ENCODE data around the gene CLEC2D. TPM values are rescaled to one million over a fixed set of nuclear protein-coding genes. Genes with fewer than 3 reads are reported as not detected.

The CLEC2D gene
- total and polyA plus RNA-seq, 10 of the 15 experiments (the other 5 are each of a cell fraction or from before 2014, with no cell fraction given) = 4.6 to 29.8 (median 16.0) TPM

GRCh38 chr12:9699898-9700605 lies 30.5 kb downstream of the CLEC2D start:
- TF ChIP-seq POLR2AphosphoS2 (IDR thresholded peaks at IDR 0.05; ENCODE audit: low read depth, low read length) (peak; percentile 9; the same call in 1 of the 2 replicates), SREBF2 (IDR thresholded peaks at IDR 0.05; ENCODE audit: low read length) (no peak), NFIC (IDR thresholded peaks at IDR 0.05; ENCODE audit: low read depth, low read length) (peak; percentile 22; the same call in 1 of the 2 replicates), EGR1 (IDR thresholded peaks at IDR 0.05; ENCODE audit: borderline replicate concordance in 1 of 2, low read depth in 2 of 2, low read length in 2 of 2) (no peak)
- ChIA-PET SMC1A (ENCODE audit: uncharacterized antibody, unreplicated experiment) (interaction anchor here (0.7 to 1.9 kb wide), 3 partner anchors 8 to 19 kb away, joined by 3 to 6 read pairs (median 6); no protein-coding TSS in a partner anchor), POLR2A (interaction anchor here (0.6 to 0.9 kb wide), 2 partner anchors 17 to 24 kb away, joined by 3 read pairs; no protein-coding TSS in a partner anchor), RAD21 (ENCODE audit: unreplicated experiment) (interaction anchor here (0.7 to 1.5 kb wide), 2 partner anchors 11 to 31 kb away, joined by 4 read pairs; partner anchors contain the start of gene CLEC2D), CTCF (interaction anchor here (1.1 to 1.8 kb wide), 4 partner anchors 9 to 369 kb away, joined by 3 to 12 read pairs (median 3); no protein-coding TSS in a partner anchor)
- H3K27ac ChIP-seq (ENCODE audit: control insufficient read depth, insufficient read depth) = no peak overlapping the region; the same call in 1 of the 2 replicates
- peaks cover 0 to 2% of the 10 kb centered on the region in 2 experiments; a peak in 2 of 4 replicates for H3K36me3 ChIP-seq (ENCODE audit: control insufficient read depth in 2 of 2, insufficient read depth in 2 of 2, low read length in 1 of 2)
- no peak for ATAC-seq
- 94% methylated on average over 2 of the region's 2 CpGs for WGBS (ENCODE audit: insufficient coverage, insufficient replicate concordance, low lambda C conversion rate, missing lambda C conversion rate)
- no peak overlapping the region for H3K4me2 ChIP-seq (ENCODE audit: control insufficient read depth, insufficient read depth)
- no peak overlapping the region for H3K4me3 ChIP-seq
- no peak overlapping the region for H3K9ac ChIP-seq (ENCODE audit: control insufficient read depth, insufficient read depth, low read length)
- no peaks in the 10 kb centered on the region for H3K79me2 ChIP-seq (ENCODE audit: control insufficient read depth, insufficient read depth, low read length)
- in situ Hi-C loops (cut with MboI) = no loop called here
- no peak for DNase-seq (ENCODE audit: low read depth, low spot score)
- H2AFZ ChIP-seq (ENCODE audit: control insufficient read depth, low read depth, low read length) = no peak overlapping the region
- H3K27me3 ChIP-seq (replicated peaks in 1 of 2; ENCODE audit: control insufficient read depth in 2 of 2, insufficient read depth in 2 of 2, low read length in 1 of 2) = peaks cover 0 to 2% of the 10 kb centered on the region in 2 experiments; a peak in 1 of 4 replicates
- intact Hi-C loops (cut with micrococcal nuclease; ENCODE audit: unreplicated experiment) = no loop called here
- no peak for FAIRE-seq
- BruUV-seq (replicated peaks) = no TSS peak
- no peaks in the 10 kb centered on the region for H4K20me1 ChIP-seq (ENCODE audit: control insufficient read depth, insufficient read depth)
- H3K4me1 ChIP-seq (ENCODE audit: control insufficient read depth, insufficient read depth, low read length) = peaks cover 16% of the 10 kb centered on the region
- peaks cover under 1% of the 10 kb centered on the region for H3K9me3 ChIP-seq (replicated peaks; ENCODE audit: control insufficient read depth, insufficient read depth, low read length)

DNA sequence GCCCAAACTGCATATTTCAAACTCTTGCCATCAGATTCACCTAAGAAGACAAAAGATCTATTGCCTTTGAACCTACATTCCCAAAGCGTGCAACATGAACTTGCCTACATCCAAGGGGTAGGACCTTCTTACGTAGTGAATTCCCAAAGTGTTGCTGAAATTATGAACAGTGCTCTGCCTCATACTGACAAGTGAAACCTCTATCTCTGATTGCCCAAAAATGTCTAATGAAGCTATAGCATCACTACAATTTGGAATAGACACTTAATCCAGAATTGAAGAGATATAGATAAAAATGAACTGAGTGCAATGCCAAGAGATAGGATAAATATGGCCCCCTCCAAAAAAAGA lies 31.1 kb downstream of the CLEC2D start:
- POLR2A ChIA-PET = no interaction called here
- no peak for TF ChIP-seq CTCF (IDR thresholded peaks at IDR 0.05 in 2 of 3, conservative IDR thresholded peaks at IDR 0.05 in 1 of 3; ENCODE audit: control insufficient read depth in 2 of 3, extremely low read depth in 1 of 3, insufficient read depth in 1 of 3, low read depth in 3 of 3, low read length in 3 of 3)
- no peak for TF ChIP-seq EGR1 (IDR thresholded peaks at IDR 0.05; ENCODE audit: borderline replicate concordance in 1 of 2, low read depth in 2 of 2, low read length in 2 of 2)
- no peak for TF ChIP-seq TCF7 (IDR thresholded peaks at IDR 0.05; ENCODE audit: borderline replicate concordance)
- no peak for TF ChIP-seq CBFB (IDR thresholded peaks at IDR 0.05; ENCODE audit: low read depth)
- no peak for TF ChIP-seq BCL3 (IDR thresholded peaks at IDR 0.05; ENCODE audit: borderline replicate concordance, insufficient read depth, low read depth, low read length, poor library complexity, severe bottlenecking)
- no peak for TF ChIP-seq NFIC (IDR thresholded peaks at IDR 0.05; ENCODE audit: low read depth, low read length)

More for the DNA sequence above, 31.1 kb downstream of the CLEC2D start:
- Histone ChIP-seq H3K79me2 (ENCODE audit: control insufficient read depth, insufficient read depth, low read length) (no peaks in the 10 kb centered on the region), H3K27ac (ENCODE audit: control insufficient read depth, insufficient read depth) (no peak overlapping the region; the same call in 1 of the 2 replicates), H3K36me3 (ENCODE audit: control insufficient read depth in 2 of 2, insufficient read depth in 2 of 2, low read length in 1 of 2) (no peaks in the 10 kb centered on the region; a peak in 1 of 4 replicates), H2AFZ (ENCODE audit: control insufficient read depth, low read depth, low read length) (no peak overlapping the region), H3K9ac (ENCODE audit: control insufficient read depth, insufficient read depth, low read length) (no peak overlapping the region), H3K4me3 (no peak overlapping the region), H3K4me2 (ENCODE audit: control insufficient read depth, insufficient read depth) (no peak overlapping the region), H3K4me1 (ENCODE audit: control insufficient read depth, insufficient read depth, low read length) (peaks cover 16% of the 10 kb centered on the region), H4K20me1 (ENCODE audit: control insufficient read depth, insufficient read depth) (no peaks in the 10 kb centered on the region), H3K27me3 (replicated peaks in 1 of 2; ENCODE audit: control insufficient read depth in 2 of 2, insufficient read depth in 2 of 2, low read length in 1 of 2) (peaks cover 0 to 2% of the 10 kb centered on the region in 2 experiments; a peak in 1 of 4 replicates), H3K9me3 (replicated peaks; ENCODE audit: control insufficient read depth, insufficient read depth, low read length) (peaks cover 1% of the 10 kb centered on the region)
- no TSS peak for BruUV-seq (replicated peaks)
- ATAC-seq (no peak), FAIRE-seq (no peak), DNase-seq (ENCODE audit: low read depth, low spot score) (no peak)
- ChIA-PET CTCF (interaction anchor here (1.8 kb wide), 1 partner anchor 8 kb away, joined by 12 read pairs; no protein-coding TSS in a partner anchor), RAD21 (ENCODE audit: unreplicated experiment) (interaction anchor here (1.5 kb wide), 1 partner anchor 31 kb away, joined by 4 read pairs; the partner anchor contains the start of gene CLEC2D), SMC1A (ENCODE audit: uncharacterized antibody, unreplicated experiment) (interaction anchor here (0.7 to 1.9 kb wide), 2 partner anchors 7 to 14 kb away, joined by 3 to 6 read pairs; no protein-coding TSS in a partner anchor)
- intact Hi-C loops (cut with micrococcal nuclease; ENCODE audit: unreplicated experiment) (no loop called here), in situ Hi-C loops (cut with MboI) (no loop called here)
- WGBS (ENCODE audit: insufficient coverage, insufficient replicate concordance, low lambda C conversion rate, missing lambda C conversion rate) = 75% methylated on average over 2 of the region's 2 CpGs

Measured in GM12878 (cell line).